IPS DF 6.9 (cell line): ENCODE data around the gene CBX6.
"Not testable (repeated sequence)": the region's sequence is repeated elsewhere in the genome, so short reads cannot be mapped to it uniquely, and the experiment has no call there.

Experiments used
- DNase-seq: peaks from one replicate; pipeline ENCODE4 v3.0.0-alpha.2; 2013; ENCODE audit warnings: low read depth, low spot score
- H3K27ac ChIP-seq: one replicate; pipeline ENCODE4 v1.5.1; 2013; ENCODE audit warnings: low read length, control low read depth
- H3K27me3 ChIP-seq: 2 replicates; pipeline ENCODE4 v1.6.1; 2013; ENCODE audit warnings: mild to moderate bottlenecking, low read length; ENCODE audit not compliant: control insufficient read depth, insufficient read depth
- H3K36me3 ChIP-seq: 2 replicates; pipeline ENCODE4 v1.6.1; 2013; ENCODE audit warnings: low read length; ENCODE audit not compliant: control insufficient read depth, insufficient read depth
- H3K4me1 ChIP-seq: 2 replicates; pipeline ENCODE4 v1.6.1; 2013; ENCODE audit warnings: low read length; ENCODE audit not compliant: control insufficient read depth, insufficient read depth
- H3K4me3 ChIP-seq: 2 replicates; pipeline ENCODE4 v1.5.1; 2013; ENCODE audit warnings: mild to moderate bottlenecking, low read length
- H3K9me3 ChIP-seq: 2 replicates; pipeline ENCODE4 v1.6.1; 2013; ENCODE audit warnings: low read length, inconsistent platforms; ENCODE audit not compliant: control insufficient read depth, insufficient read depth
- WGBS: extraction: QIAGEN DNeasy Blood & Tissue Kit; methylation state at CpG from one replicate; pipeline ENCODE4 v1.1.7; 2013; ENCODE audit warnings: mixed read lengths, missing lambda C conversion rate; ENCODE audit not compliant: insufficient read length, insufficient coverage; 5-methylcytosine and 5-hydroxymethylcytosine counted together

Gene CBX6

DNA sequence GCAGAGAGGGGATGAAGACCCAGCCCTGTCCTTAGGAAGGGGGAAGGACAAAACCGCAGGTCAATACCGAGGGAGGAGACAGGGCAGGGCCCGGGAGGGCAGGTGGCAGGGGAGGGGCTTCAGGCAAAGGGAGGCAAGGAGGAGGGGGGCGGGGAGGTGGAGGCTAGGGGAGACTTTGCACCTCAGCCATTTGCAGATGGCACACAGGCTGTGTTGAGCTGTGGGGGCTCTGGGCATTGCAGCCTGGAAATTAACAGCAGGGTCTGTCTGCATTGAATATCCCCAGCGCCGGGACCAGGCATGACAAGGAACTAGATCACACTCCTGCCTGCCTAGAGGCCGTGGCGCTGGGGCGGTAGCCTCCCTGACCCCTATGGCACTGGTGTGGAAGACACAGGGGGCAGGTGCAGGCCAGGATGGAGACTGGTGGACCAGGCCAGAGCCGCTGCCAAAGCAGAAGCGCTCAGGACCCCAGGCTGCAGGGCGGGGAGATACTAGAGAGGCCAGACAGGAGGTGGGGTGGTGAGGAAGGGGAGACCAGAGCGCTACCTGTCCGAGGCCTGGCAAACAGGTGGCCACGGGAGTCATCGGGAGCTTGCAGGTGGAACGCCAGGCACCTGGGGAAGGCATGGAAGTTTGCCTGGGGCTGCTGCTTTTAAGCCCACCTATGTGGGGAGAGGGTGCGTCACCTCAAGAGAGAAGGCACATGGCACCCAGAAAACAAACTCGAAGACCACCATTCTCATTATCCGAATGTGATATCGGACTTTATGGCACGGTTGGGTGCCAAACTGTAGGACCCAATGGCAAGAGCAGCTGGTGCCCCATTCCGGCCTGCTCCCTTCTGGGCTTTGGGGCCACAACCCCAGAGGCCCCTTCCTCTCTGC lies 11.5 kb downstream of the CBX6 start:
- H3K27ac ChIP-seq: no peak overlapping the region
- H3K36me3 ChIP-seq: peaks cover 3% of the 10 kb centered on the region; the same call in 1 of the 2 replicates
- H3K4me1 ChIP-seq: peaks cover 9% of the 10 kb centered on the region; the same call in 1 of the 2 replicates
- no peaks in the 10 kb centered on the region for H3K27me3 ChIP-seq
- no peaks in the 10 kb centered on the region for H3K9me3 ChIP-seq
- no CpG with 5 or more reads among the region's 23 CpGs for WGBS
- no peak overlapping the region for H3K4me3 ChIP-seq
- no peak for DNase-seq

DNA sequence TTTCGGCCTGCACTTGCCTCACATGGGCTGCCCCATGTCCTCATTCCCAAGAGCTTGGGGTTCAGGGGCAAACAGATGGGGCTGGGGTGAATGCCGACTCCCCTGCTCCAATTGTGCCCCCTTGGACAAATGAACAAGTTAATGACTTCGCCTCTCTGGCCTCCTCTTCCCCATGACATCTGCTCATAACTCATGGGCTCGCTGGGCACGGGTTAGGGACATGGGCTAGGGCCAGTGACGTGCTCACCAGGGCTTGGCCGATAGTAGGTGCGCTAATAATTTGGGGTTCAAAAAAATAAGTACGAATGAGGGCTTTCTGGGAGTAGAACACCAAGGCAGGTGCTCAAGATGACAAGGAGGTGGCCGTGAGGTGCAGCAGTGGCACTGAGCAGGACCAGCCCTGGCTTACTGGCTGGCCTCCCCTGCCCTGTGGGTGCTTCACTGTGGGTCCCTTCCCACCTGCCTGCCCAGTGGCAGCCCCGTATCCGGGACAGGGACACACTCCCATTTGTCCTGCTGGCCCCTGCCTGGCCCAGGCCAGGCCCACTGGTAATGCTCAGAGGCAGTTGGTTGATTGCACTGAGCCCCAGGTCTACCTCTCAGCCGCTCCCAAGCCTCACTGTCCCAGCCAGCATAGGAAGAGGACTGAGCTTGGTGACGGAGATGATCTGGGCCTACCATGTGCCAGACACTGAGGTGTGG lies 12.3 kb downstream of the CBX6 start:
- Histone ChIP-seq H3K9me3 (no peaks in the 10 kb centered on the region), H3K27ac (no peak overlapping the region), H3K4me1 (peaks cover 9% of the 10 kb centered on the region; the same call in 1 of the 2 replicates), H3K36me3 (no peaks in the 10 kb centered on the region; the same call in 1 of the 2 replicates), H3K4me3 (no peak overlapping the region), H3K27me3 (no peaks in the 10 kb centered on the region)
- no peak for DNase-seq
- no CpG with 5 or more reads among the region's 14 CpGs for WGBS

DNA sequence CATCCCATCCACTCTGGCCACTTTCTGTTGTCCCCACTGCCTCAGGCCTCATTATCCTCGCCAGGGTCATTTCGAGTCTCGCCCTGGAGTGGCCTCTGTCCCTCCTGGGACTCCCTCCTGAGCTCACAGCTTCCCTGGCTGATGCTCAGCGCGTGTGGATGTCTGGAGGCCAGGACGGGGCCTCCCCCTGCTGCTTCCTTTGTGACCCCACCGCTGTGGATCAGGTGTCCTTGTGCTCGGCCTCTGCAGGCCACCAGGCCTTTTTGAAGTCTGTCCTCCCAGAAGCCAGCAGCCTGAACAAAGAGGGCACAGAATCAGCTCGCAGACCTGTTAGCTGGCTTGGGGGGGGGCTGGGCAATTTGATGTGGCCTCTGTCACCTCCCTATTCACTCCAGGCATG lies 13.5 kb downstream of the CBX6 start:
- DNase-seq: no peak
- WGBS: no CpG with 5 or more reads among the region's 9 CpGs

DNA sequence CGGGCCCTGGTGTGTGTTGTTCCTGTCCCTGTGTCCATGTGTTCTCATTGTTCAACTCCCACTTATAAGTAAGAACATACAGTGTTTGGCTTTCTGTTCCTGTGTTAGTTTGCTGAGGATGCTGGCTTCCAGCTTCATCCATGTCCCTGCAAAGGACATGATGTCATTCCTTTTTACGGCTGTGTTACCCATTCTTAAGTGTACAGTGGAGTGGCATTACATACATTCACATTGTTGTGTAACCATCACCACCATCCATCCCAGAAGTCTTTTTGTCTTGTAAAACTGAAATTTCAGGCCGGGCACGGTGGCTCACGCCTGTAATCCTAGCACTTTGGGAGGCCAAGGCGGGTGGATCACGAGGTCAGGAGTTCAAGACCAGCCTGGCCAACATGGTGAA lies 17.5 kb downstream of the CBX6 start:
- WGBS: no CpG with 5 or more reads among the region's 7 CpGs
- not testable (repeated sequence) for H3K27me3 ChIP-seq, H3K36me3 ChIP-seq, H3K4me1 ChIP-seq, DNase-seq, H3K4me3 ChIP-seq, H3K27ac ChIP-seq, H3K9me3 ChIP-seq

More for the DNA sequence above, 13.5 kb downstream of the CBX6 start:
- no peaks in the 10 kb centered on the region for H3K36me3 ChIP-seq
- H3K4me1 ChIP-seq: 0 out of 2 replicates have a peak, but pooled peaks cover 7% of the 10 kb centered on the region
- no peaks in the 10 kb centered on the region for H3K27me3 ChIP-seq
- no peak overlapping the region for H3K4me3 ChIP-seq
- H3K27ac ChIP-seq: no peak overlapping the region
- H3K9me3 ChIP-seq: no peaks in the 10 kb centered on the region

DNA sequence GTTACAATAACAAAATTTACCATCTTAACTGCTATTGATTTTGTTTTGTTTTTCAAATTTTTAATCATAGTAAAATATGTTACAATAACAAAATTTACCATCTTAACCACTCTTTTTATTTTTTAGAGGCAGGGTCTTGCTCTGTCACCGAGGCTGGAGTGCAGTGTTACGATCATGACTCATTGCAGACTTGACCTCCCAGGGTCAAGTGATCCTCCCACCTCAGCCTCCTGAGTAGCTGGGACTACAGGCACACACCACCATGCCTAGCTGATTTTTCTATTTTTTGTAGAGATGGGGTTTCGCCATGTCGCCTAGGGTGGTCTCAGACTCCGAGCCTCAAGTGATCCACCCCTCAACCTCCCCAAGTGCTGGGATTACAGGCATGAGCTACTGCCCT lies 18.1 kb downstream of the CBX6 start:
- not testable (repeated sequence) for H3K4me1 ChIP-seq, H3K4me3 ChIP-seq, H3K9me3 ChIP-seq, H3K27ac ChIP-seq, H3K27me3 ChIP-seq, H3K36me3 ChIP-seq, DNase-seq
- no CpG with 5 or more reads among the region's 5 CpGs for WGBS

DNA sequence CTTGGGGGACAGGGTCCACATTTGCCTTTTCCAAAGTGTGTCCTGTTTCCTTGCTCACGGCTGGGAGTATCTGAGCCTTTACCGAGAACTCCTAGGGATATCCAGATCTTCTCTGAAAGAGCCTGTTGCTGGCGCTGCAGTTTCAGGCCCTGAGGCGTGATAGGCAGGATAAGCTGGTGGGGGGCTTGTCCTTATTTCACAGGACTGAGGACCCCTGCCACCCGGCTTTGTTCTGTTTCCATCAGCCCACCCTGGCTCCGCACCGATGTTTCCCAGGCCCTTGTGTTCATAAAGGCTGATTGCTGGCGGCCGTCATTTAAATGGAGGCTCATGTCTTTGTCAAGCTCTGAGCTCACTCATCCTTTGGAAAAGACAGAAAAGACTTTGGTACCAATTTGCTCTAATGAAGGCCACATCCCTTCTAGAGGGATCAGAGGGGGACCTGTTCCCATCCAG lies 18.8 kb downstream of the CBX6 start:
- Histone ChIP-seq H3K36me3 (no peaks in the 10 kb centered on the region), H3K27ac (no peak overlapping the region), H3K4me3 (no peak overlapping the region), H3K27me3 (no peaks in the 10 kb centered on the region), H3K4me1 (no peaks in the 10 kb centered on the region), H3K9me3 (no peaks in the 10 kb centered on the region)
- no peak for DNase-seq
- no CpG with 5 or more reads among the region's 9 CpGs for WGBS

DNA sequence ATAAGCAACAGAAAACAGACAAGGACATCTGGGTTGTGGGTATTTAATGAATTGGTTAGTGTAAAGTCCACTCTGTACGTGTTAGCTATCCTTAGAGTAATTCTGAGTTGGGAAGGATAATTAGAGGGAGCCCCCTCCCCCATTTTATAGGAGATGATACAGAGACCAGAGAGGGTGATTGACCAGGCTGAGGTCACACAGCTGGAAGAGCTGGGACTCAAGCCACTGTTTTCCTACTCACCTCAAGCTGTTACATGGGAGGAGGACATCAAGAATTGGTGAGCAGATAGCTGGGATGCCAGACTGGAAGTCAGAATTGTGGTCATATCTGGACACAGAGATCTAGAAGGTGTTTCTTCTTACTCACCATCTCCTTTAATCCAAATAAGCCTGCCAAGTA lies 19.5 kb downstream of the CBX6 start:
- Histone ChIP-seq H3K27ac (no peak overlapping the region), H3K4me3 (no peak overlapping the region), H3K9me3 (no peaks in the 10 kb centered on the region), H3K4me1 (no peaks in the 10 kb centered on the region), H3K36me3 (no peaks in the 10 kb centered on the region), H3K27me3 (no peaks in the 10 kb centered on the region)
- no CpG with 5 or more reads among the region's 1 CpG for WGBS
- DNase-seq: no peak

DNA sequence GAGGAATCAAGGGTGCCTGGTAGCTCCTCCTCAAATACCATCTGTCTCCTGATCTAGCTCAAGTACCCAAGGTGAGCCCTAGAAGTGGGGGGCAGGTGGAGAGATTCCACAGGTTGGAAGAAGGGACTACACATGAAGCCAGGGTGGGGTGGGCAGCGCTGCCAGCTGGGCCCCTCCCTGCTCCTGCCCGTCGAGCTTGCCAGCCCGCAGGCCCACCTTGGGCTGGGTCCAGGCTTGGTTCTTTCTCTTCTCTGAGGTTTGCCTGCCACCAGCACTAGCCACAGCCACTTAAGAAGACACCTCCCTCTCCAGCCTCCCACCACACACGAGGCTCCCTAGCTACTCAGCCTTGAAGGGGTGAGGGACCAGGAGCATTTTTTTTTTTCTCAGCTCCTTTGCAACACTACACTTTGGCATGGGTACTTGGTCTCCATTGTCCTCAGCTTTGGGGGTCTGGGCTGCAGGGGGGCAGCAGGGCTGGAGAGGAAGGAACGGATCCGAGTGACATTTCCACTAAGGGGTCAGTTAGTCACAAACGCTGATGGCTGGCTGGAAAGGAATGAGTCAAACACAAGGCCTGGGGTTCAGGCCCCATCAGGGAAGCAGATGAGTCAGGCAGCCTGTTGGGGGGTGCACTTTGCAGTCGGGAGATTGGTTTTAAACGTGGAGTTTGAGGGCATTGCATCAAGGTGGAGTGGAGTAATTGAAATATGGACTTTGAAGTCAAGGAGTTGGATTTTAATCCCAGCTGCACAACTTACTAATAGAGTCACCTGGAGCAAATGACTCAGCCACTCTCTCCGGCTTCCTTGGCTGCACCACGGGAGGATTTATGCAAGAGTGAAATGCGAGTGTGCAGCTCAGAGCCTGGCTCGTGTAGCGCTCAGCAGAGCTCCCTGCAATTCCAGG lies 20.8 kb downstream of the CBX6 start:
- Histone ChIP-seq H3K4me3 (no peak overlapping the region), H3K4me1 (no peaks in the 10 kb centered on the region), H3K36me3 (no peaks in the 10 kb centered on the region), H3K27me3 (no peaks in the 10 kb centered on the region), H3K9me3 (no peaks in the 10 kb centered on the region), H3K27ac (no peak overlapping the region)
- DNase-seq: no peak
- no CpG with 5 or more reads among the region's 15 CpGs for WGBS

DNA sequence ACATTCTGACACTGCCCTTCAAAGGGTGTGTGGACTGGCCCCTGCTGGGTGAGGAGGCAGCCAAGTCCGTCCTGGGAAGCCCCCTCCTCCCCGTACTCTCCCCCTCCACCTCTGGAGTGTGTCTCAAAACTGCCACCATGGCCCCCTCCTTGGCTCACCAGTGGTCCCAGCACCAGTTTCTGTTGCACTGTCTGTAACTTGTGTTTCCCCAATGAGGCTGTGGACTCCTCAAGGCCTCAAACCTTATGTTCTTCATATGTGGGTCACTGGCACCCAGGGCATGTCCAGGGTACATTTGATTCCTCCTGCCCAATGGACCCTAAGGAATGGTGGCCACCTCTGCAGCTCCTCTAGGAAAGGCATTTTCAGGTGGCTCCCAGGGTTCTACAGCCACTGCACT lies 21.6 kb downstream of the CBX6 start:
- H3K27ac ChIP-seq: no peak overlapping the region
- H3K27me3 ChIP-seq: peaks cover under 1% of the 10 kb centered on the region; the same call in 1 of the 2 replicates
- no peaks in the 10 kb centered on the region for H3K9me3 ChIP-seq
- H3K36me3 ChIP-seq: no peaks in the 10 kb centered on the region
- WGBS: no CpG with 5 or more reads among the region's 2 CpGs
- H3K4me3 ChIP-seq: no peak overlapping the region
- DNase-seq: no peak
- no peaks in the 10 kb centered on the region for H3K4me1 ChIP-seq

DNA sequence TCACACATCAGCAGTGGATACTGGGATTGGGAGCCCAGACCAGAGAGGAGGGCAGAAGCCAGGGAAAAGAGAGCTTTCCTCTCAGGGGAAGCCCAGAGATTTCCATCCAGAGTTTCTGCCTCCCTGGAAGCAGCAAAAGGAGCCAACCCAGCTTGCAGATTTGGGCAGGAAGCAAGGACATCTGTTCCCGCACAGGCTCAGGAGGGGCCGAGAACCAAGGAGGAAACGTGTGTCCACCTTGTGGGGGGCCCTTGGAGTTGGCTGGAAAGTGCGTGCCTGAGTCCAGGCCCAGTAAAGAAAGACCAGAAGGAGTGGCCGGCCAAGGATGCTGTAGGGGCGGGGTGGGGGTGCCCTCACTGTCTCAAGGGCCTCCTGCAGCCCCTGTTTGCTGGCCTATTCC lies 22.2 kb downstream of the CBX6 start:
- DNase-seq: no peak
- peaks cover 6% of the 10 kb centered on the region; the same call in 1 of the 2 replicates for H3K27me3 ChIP-seq
- H3K9me3 ChIP-seq: no peaks in the 10 kb centered on the region
- H3K4me3 ChIP-seq: no peak overlapping the region
- no CpG with 5 or more reads among the region's 6 CpGs for WGBS
- no peak overlapping the region for H3K27ac ChIP-seq
- no peaks in the 10 kb centered on the region for H3K4me1 ChIP-seq
- no peaks in the 10 kb centered on the region for H3K36me3 ChIP-seq
